Loucy (cell line): Measurements from ENCODE around the gene IQSEC2.

ENCODE experiments used
- EZH2phosphoT487 ChIP-seq: fragments of 200-600 bp; IDR thresholded peaks from 2 replicates; pipeline ENCODE4 v1.6.1; 2018; ENCODE audit warnings: antibody characterized with exemption, mild to moderate bottlenecking, moderate library complexity, borderline replicate concordance
- TF ChIP-seq, protein P1 (sequence below): fragments of 200-600 bp; sonication (generic); conservative IDR thresholded peaks from 2 replicates; pipeline ENCODE4 v1.5.1; 2014; ENCODE audit warnings: mild to moderate bottlenecking, antibody characterized with exemption, low read length

- TF ChIP-seq, protein P1, sequence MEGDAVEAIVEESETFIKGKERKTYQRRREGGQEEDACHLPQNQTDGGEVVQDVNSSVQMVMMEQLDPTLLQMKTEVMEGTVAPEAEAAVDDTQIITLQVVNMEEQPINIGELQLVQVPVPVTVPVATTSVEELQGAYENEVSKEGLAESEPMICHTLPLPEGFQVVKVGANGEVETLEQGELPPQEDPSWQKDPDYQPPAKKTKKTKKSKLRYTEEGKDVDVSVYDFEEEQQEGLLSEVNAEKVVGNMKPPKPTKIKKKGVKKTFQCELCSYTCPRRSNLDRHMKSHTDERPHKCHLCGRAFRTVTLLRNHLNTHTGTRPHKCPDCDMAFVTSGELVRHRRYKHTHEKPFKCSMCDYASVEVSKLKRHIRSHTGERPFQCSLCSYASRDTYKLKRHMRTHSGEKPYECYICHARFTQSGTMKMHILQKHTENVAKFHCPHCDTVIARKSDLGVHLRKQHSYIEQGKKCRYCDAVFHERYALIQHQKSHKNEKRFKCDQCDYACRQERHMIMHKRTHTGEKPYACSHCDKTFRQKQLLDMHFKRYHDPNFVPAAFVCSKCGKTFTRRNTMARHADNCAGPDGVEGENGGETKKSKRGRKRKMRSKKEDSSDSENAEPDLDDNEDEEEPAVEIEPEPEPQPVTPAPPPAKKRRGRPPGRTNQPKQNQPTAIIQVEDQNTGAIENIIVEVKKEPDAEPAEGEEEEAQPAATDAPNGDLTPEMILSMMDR, result no peak
- no peak for TF ChIP-seq EZH2phosphoT487
These were observed 24.2 kb downstream of the IQSEC2 start for GRCh38 chrX:53257166-53257565.
